HG03060 (cell line): ENCODE data around the gene OR52E1.

Source experiments
- ATAC-seq: cut with Tn5 transposase; IDR thresholded peaks from one replicate; pipeline ENCODE4 v1.9.1; 2021; ENCODE audit warnings: low read depth, moderate number of reproducible peaks; ENCODE audit not compliant: unreplicated experiment

Gene OR52E1

DNA sequence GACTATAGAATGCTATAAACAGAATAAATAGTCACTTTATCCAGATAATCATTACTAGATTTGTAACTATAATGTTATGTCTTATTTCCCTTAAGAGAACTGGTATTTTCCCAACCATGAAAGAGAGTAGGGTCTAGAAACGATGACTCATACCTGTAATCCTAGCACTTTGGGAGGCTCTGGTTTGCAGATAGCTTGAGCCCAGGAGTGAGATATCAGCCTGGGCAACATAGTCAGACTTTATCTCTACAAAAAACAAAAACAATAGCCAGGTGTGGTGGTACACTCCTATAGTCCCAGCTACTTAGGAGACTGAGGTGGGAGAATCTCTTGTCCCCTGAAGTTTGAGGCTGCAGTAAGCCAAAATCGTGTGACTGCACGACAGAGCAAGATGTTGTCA lies 37.9 kb downstream of the OR52E1 start:
- ATAC-seq, result no peak

GRCh38 chr11:5115339-5115738 lies 46.0 kb downstream of the OR52E1 start:
- no peak for ATAC-seq

DNA sequence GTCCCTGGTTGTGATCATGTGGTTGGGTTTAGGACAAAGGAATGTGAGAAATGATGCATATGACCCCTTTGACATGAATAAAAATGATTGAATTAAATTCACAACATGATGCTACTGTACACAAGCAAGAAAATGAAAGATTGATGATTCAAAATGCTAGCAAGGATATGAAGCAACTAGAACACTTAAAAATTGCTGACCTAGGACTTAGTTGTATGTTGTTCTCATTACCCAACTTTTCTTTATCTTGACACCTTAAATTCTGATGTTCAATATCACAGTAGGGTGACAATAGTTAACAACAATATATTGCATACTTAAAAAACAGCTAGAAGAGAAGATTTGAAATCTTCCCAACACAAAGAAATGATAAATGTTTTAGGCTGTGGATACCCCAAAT lies 48.2 kb downstream of the OR52E1 start:
- no peak for ATAC-seq

DNA sequence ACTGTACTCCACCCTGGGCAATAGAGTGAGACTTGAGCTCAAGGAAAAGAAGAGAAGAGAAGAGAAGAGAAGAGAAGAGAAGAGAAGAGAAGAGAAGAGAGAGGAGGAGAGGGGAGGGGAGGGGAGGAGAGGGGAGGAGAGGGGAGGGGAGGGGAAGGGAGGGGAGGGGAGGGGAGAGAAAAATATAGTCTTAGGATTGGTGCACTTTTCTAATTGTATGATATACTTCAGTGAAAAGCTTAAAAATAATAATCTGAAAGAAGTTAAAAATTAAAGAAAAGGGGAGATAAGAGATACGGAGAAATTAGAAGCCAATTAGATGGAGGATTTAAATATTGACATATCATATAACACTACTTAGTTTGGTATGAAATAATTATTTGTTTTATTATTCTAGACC lies 49.5 kb downstream of the OR52E1 start:
- no peak for ATAC-seq
